ENCODE measurements around the gene KLHL9.
"Not testable (repeated sequence)": the region's sequence is repeated elsewhere in the genome, so short reads cannot be mapped to it uniquely, and the experiment has no call there.

Gene KLHL9

GRCh38 chr9:21334701-21335632 lies at the start of gene KLHL9:
Gene KLHL9, minus strand, starts transcription at chr9:21335404. Its CDS starts 545 bp downstream, at chr9:21334859.
- peak; percentile 94 for DNase-seq

GRCh38 chr9:21383627-21384026 lies 48.4 kb upstream of the KLHL9 start:
- DNase-seq: no peak

GRCh38 chr9:21381448-21382339 lies 46.5 kb upstream of the KLHL9 start:
- no peak for DNase-seq

- DNase-seq: not testable (repeated sequence)
These were observed 36.3 kb upstream of the KLHL9 start for GRCh38 chr9:21371467-21371866.

- DNase-seq: no peak
These were observed 32.8 kb upstream of the KLHL9 start, which contains the start of gene IFNA13 for GRCh38 chr9:21367957-21368356. Gene IFNA13, minus strand, starts transcription at chr9:21368057. Its CDS starts 47 bp downstream, at chr9:21368010.

- not testable (repeated sequence) for DNase-seq
These were observed 32.0 kb upstream of the KLHL9 start for GRCh38 chr9:21367169-21367568.

- no peak for DNase-seq
These were observed 27.1 kb upstream of the KLHL9 start for GRCh38 chr9:21362287-21362686.

- no peak for DNase-seq
These were observed 22.6 kb upstream of the KLHL9 start for GRCh38 chr9:21357479-21358460.

GRCh38 chr9:21350787-21351186 lies 15.6 kb upstream of the KLHL9 start, which contains the start of gene IFNA6:
Gene IFNA6, minus strand, starts transcription at chr9:21350887. Its CDS starts 0 bp downstream, at chr9:21350887.
- no peak for DNase-seq

- no peak for DNase-seq
These were observed 13.3 kb upstream of the KLHL9 start for GRCh38 chr9:21348430-21348970.

- DNase-seq: no peak
These were observed 5.5 kb upstream of the KLHL9 start for GRCh38 chr9:21340735-21341134.

GRCh38 chr9:21336457-21336856 lies 1.3 kb upstream of the KLHL9 start:
- no peak for DNase-seq

GRCh38 chr9:21333226-21333625 lies 2.0 kb downstream of the KLHL9 start:
- no peak for DNase-seq

- no peak for DNase-seq
These were observed 3.4 kb downstream of the KLHL9 start for GRCh38 chr9:21331676-21332402.

- peak; percentile 71 for DNase-seq
These were observed 8.6 kb downstream of the KLHL9 start for GRCh38 chr9:21326526-21327139.

GRCh38 chr9:21324047-21324446 lies 11.2 kb downstream of the KLHL9 start:
- DNase-seq: no peak

GRCh38 chr9:21322911-21323461 lies 12.2 kb downstream of the KLHL9 start:
- no peak for DNase-seq

GRCh38 chr9:21320465-21320864 lies 14.7 kb downstream of the KLHL9 start:
- no peak for DNase-seq

GRCh38 chr9:21317956-21318923 lies 17.0 kb downstream of the KLHL9 start:
- peak; percentile 57 for DNase-seq

Data from midbrain (tissue), 1 donor.